H1 (cell line): ENCODE data around the gene TMPRSS3. TPM values are rescaled to one million over a fixed set of nuclear protein-coding genes. Genes with fewer than 3 reads are reported as not detected.

Experiments used
- CTCF ChIA-PET: fragments of 300-600 bp; sonication (Branson Sonifier 250); formaldehyde crosslinking; loops from one replicate; lab custom pipeline; 2021; ENCODE audit not compliant: partially characterized antibody; lab: Charles Lee
- POLR2A ChIA-PET: fragments of 300-600 bp; sonication (Branson Sonifier 250); formaldehyde crosslinking; loops from one replicate; lab custom pipeline; 2021; ENCODE audit warnings: inconsistent platforms; ENCODE audit not compliant: partially characterized antibody; lab: Charles Lee
- DNase-seq, 2 experiments: peaks; one replicate each; pipeline versions ENCODE4 v3.0.0 to v3.0.0-alpha.2; 2010 to 2022; ENCODE audit warnings: low spot score in 2 of 2, low read depth in 1 of 2, mixed read lengths in 1 of 2
- FAIRE-seq: peaks from 2 replicates; lab custom pipeline; 2011; peaks lifted over from hg19 to GRCh38; lab: Jason Lieb, UNC
- H2AFZ ChIP-seq: 2 replicates; pipeline ENCODE4 v1.8.1; 2012; ENCODE audit warnings: low read length, inconsistent platforms
- H2AK5ac ChIP-seq: 2 replicates; pipeline ENCODE4 v1.6.1; 2013; ENCODE audit warnings: low read depth, low read length
- H2BK120ac ChIP-seq: replicated peaks from 2 replicates; pipeline ENCODE3; 2013; ENCODE audit warnings: low read depth, low read length, inconsistent platforms
- H2BK12ac ChIP-seq: 2 replicates; pipeline ENCODE4 v1.6.1; 2013; ENCODE audit warnings: low read depth, low read length
- H2BK15ac ChIP-seq: 2 replicates; pipeline ENCODE4 v1.6.1; 2013; ENCODE audit warnings: low read length
- H2BK20ac ChIP-seq: 2 replicates; pipeline ENCODE4 v1.6.1; 2013; ENCODE audit warnings: low read length
- H2BK5ac ChIP-seq: 2 replicates; pipeline ENCODE4 v1.6.1; 2013; ENCODE audit warnings: low read depth, low read length
- H3K14ac ChIP-seq: 2 replicates; pipeline ENCODE4 v1.6.1; 2013; ENCODE audit warnings: inconsistent platforms; ENCODE audit not compliant: insufficient read length
- H3K18ac ChIP-seq: 2 replicates; pipeline ENCODE4 v1.6.1; 2013; ENCODE audit warnings: low read length; ENCODE audit errors: extremely low read depth
- H3K23ac ChIP-seq: 2 replicates; pipeline ENCODE4 v1.6.1; 2013; ENCODE audit warnings: inconsistent platforms; ENCODE audit not compliant: insufficient read length
- H3K23me2 ChIP-seq: 2 replicates; pipeline ENCODE4 v1.6.1; 2013; ENCODE audit warnings: low read depth, low read length
- H3K27ac ChIP-seq: 2 replicates; pipeline ENCODE4 v1.6.1; 2011; ENCODE audit warnings: low read depth, low read length, inconsistent platforms
- H3K27me3 ChIP-seq, 4 experiments: replicated peaks in 1 of 4; 1 replicate in 1 of 4; 2 replicates in 3 of 4; pipeline versions ENCODE4 v1.6.1 to v1.8.1; 2011 to 2013; ENCODE audit warnings: low read length in 3 of 4, mild to moderate bottlenecking in 3 of 4, inconsistent platforms in 2 of 4, mixed read lengths in 2 of 4, moderate library complexity in 1 of 4; ENCODE audit not compliant: control insufficient read depth in 3 of 4, insufficient read depth in 3 of 4; ENCODE audit errors: extremely low read depth in 1 of 4
- H3K36me3 ChIP-seq, 4 experiments: 2 replicates each; pipeline versions ENCODE4 v1.6.1 to v1.8.1; 2011 to 2013; ENCODE audit warnings: mild to moderate bottlenecking in 4 of 4, low read length in 3 of 4, moderate library complexity in 2 of 4, control low read depth in 1 of 4, inconsistent platforms in 1 of 4; ENCODE audit not compliant: insufficient read depth in 4 of 4, control insufficient read depth in 2 of 4
- H3K4ac ChIP-seq: replicated peaks from 2 replicates; pipeline ENCODE3; 2013; ENCODE audit warnings: low read length, low read depth, mixed read lengths, inconsistent platforms; ENCODE audit not compliant: insufficient read length
- H3K4me1 ChIP-seq, 4 experiments: replicated peaks in 1 of 4; 1 replicate in 1 of 4; 2 replicates in 3 of 4; pipeline versions ENCODE4 v1.6.1 to v1.8.1; 2011 to 2013; ENCODE audit warnings: low read length in 3 of 4, inconsistent platforms in 2 of 4, mixed read lengths in 1 of 4; ENCODE audit not compliant: insufficient read depth in 4 of 4, control insufficient read depth in 3 of 4
- H3K4me2 ChIP-seq, 2 experiments: 2 replicates each; pipeline versions ENCODE4 v1.6.1 to v1.8.1; 2011 to 2013; ENCODE audit warnings: low read depth in 2 of 2, low read length in 2 of 2, control low read depth in 1 of 2, inconsistent platforms in 1 of 2, mild to moderate bottlenecking in 1 of 2; ENCODE audit not compliant: insufficient read depth in 1 of 2
- H3K4me3 ChIP-seq, 4 experiments: fragments of 200-600, 300-600 bp in 1 of 4; sonication (generic), shearing (Covaris generic), sonication (Bioruptor Twin) in 1 of 4; 2 replicates each; pipeline versions ENCODE4 v1.5.1 to v1.8.1; 2011 to 2016; ENCODE audit warnings: low read length in 4 of 4, low read depth in 3 of 4, control low read depth in 2 of 4, inconsistent platforms in 2 of 4, mild to moderate bottlenecking in 2 of 4, mixed read lengths in 1 of 4, moderate library complexity in 1 of 4; ENCODE audit not compliant: insufficient read depth in 2 of 4; ENCODE audit errors: extremely low read depth in 1 of 4
- H3K56ac ChIP-seq: replicated peaks from 2 replicates; pipeline ENCODE3; 2013; ENCODE audit warnings: low read depth, mild to moderate bottlenecking, mixed read lengths, low read length, inconsistent platforms; ENCODE audit not compliant: insufficient read length
- H3K79me1 ChIP-seq: 2 replicates; pipeline ENCODE4 v1.6.1; 2013; ENCODE audit warnings: low read depth, low read length, control low read depth
- H3K79me2 ChIP-seq, 2 experiments: 2 replicates each; pipeline versions ENCODE4 v1.6.1 to v1.8.1; 2012 to 2013; ENCODE audit warnings: low read length in 2 of 2, mild to moderate bottlenecking in 2 of 2, inconsistent platforms in 1 of 2; ENCODE audit not compliant: insufficient read depth in 2 of 2, control insufficient read depth in 1 of 2
- H3K9ac ChIP-seq, 4 experiments: replicated peaks in 1 of 4; 1 replicate in 1 of 4; 2 replicates in 3 of 4; pipeline versions ENCODE4 v1.6.1 to v1.8.1; 2011 to 2013; ENCODE audit warnings: low read depth in 3 of 4, low read length in 3 of 4, control low read depth in 2 of 4, mild to moderate bottlenecking in 2 of 4, moderate library complexity in 2 of 4, inconsistent platforms in 1 of 4; ENCODE audit errors: extremely low read depth in 1 of 4
- H3K9me3 ChIP-seq, 2 experiments: 2 replicates each; pipeline versions ENCODE4 v1.6.1 to v1.8.1; 2012 to 2013; ENCODE audit warnings: mild to moderate bottlenecking in 2 of 2, moderate library complexity in 2 of 2, control low read depth in 1 of 2, inconsistent platforms in 1 of 2, low read depth in 1 of 2, low read length in 1 of 2, mixed read lengths in 1 of 2; ENCODE audit not compliant: insufficient read depth in 2 of 2
- H4K20me1 ChIP-seq, 2 experiments: replicated peaks in 1 of 2; 2 replicates each; pipeline versions ENCODE3 to v1.8.1; 2011 to 2013; ENCODE audit warnings: inconsistent platforms in 2 of 2, low read length in 2 of 2, mild to moderate bottlenecking in 1 of 2; ENCODE audit not compliant: insufficient read depth in 2 of 2, control insufficient read depth in 1 of 2
- H4K5ac ChIP-seq: 2 replicates; pipeline ENCODE4 v1.6.1; 2013; ENCODE audit warnings: low read length, low read depth, mixed read lengths, inconsistent platforms; ENCODE audit not compliant: insufficient read length
- H4K8ac ChIP-seq: 2 replicates; pipeline ENCODE4 v1.8.0; 2013; ENCODE audit warnings: mild to moderate bottlenecking, moderate library complexity, low read length, inconsistent platforms; ENCODE audit not compliant: insufficient read depth; ENCODE audit errors: extremely low read depth
- H4K91ac ChIP-seq: replicated peaks from 2 replicates; pipeline ENCODE3; 2013; ENCODE audit warnings: low read length, mixed read lengths, inconsistent platforms; ENCODE audit not compliant: insufficient read length
- JUN ChIP-seq: IDR thresholded peaks from 2 replicates; pipeline ENCODE4 v1.6.1; 2011; ENCODE audit warnings: low read depth, mild to moderate bottlenecking, improper control_type of control experiment, low read length
- WGBS, 2 experiments: shearing (Covaris generic) in 1 of 2; methylation state at CpG; one replicate each; pipeline versions ENCODE4 v1.1.6 to v1.1.7; 2013 to 2015; ENCODE audit warnings: low lambda C conversion rate in 2 of 2, mixed read lengths in 2 of 2, inconsistent platforms in 1 of 2, low coverage in 1 of 2, missing lambda C conversion rate in 1 of 2; ENCODE audit not compliant: insufficient replicate concordance in 2 of 2, insufficient coverage in 1 of 2, insufficient read length in 1 of 2; ENCODE audit errors: extremely low coverage in 1 of 2, missing lambda C conversion rate in 1 of 2; 5-methylcytosine and 5-hydroxymethylcytosine counted together
- polyA plus RNA-seq, 7 experiments: library from polyadenylated mRNA; depleted of rRNA in 3 of 7; stranded (reverse) in 5 of 7; unstranded in 2 of 7; fragments of >200 nt in 5 of 7; fragments of 200-250 nt in 2 of 7; gene quantifications; 1 replicate in 5 of 7; 2 replicates in 1 of 7; 4 replicates in 1 of 7; pipeline versions ENCODE4 v1.2.1 to v1.2.3, GENCODE V29; 2011 to 2013; ENCODE audit warnings: missing spikeins in 2 of 7, mixed read lengths in 2 of 7
- total RNA-seq: library from RNA; stranded (reverse); fragmentation: NEBNext Ultra II Directional; extraction: Animal tissue kit (Norgen Biotek cat#: 25700); gene quantifications from 2 replicates; pipeline ENCODE4 v1.2.1, GENCODE V29; 2021

Gene TMPRSS3
- total and polyA plus RNA-seq, 2 of the 8 experiments (the other 6 are each of a cell fraction or from before 2014, with no cell fraction given), result 0.38 TPM; not detected in 1

DNA sequence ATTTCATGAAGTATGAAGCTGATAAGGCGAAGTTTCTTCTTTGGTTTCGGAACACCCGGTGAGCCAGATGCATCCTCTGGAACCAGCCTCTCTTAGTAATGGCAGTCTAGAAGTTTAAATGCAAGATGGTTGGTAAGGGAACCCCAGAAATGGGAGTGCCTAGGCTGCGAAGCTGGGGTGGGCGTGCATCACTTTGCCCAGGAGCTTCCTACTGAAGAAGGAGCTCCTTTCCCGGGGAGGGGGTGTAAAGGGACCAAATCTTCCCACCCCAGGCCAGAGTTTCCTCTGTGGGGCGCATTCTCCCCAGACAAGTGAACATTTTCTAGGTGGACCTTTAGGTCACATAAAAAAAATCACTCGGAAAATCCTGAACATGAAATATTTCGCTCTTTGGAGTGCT is 49.4 kb downstream of the TMPRSS3 start:
- CTCF ChIA-PET, result interaction anchor here (0.8 to 3.4 kb wide), 6 partner anchors 9 to 221 kb away, joined by 3 to 22 read pairs (median 3); no protein-coding TSS in a partner anchor
- Histone ChIP-seq H3K14ac (no peak overlapping the region), H3K4ac (no peak overlapping the region), H3K4me1 (peaks cover 0 to 4% (median 0%) of the 10 kb centered on the region in 4 experiments; a peak in 2 of 7 replicates), H3K23me2 (no peaks in the 10 kb centered on the region), H2BK12ac (no peak overlapping the region), H3K27me3 (no peaks in the 10 kb centered on the region), H3K79me1 (no peaks in the 10 kb centered on the region), H3K23ac (no peak overlapping the region), H3K18ac (no peak overlapping the region), H2BK5ac (no peak overlapping the region), H4K20me1 (no peaks in the 10 kb centered on the region), H3K9me3 (no peaks in the 10 kb centered on the region), H3K4me2 (no peak overlapping the region), H2AK5ac (no peak overlapping the region), H4K5ac (no peak overlapping the region), H4K91ac (no peak overlapping the region), H2AFZ (no peak overlapping the region), H3K36me3 (no peaks in the 10 kb centered on the region), H4K8ac (no peak overlapping the region), H2BK20ac (no peak overlapping the region), H2BK15ac (no peak overlapping the region), H3K9ac (no peak overlapping the region), H3K79me2 (no peaks in the 10 kb centered on the region), H2BK120ac (no peak overlapping the region), H3K27ac (no peak overlapping the region), H3K4me3 (no peak overlapping the region), H3K56ac (no peak overlapping the region)
- WGBS, 2 experiments, result 86% methylated on average over 9 of the region's 9 CpGs; no CpG with 5 or more reads in 1 of the 2 experiments
- POLR2A ChIA-PET, result no interaction called here
- no peak for FAIRE-seq
- no peak for DNase-seq
- TF ChIP-seq JUN, result no peak
